Upper lobe of left lung (tissue), 6 donors: Measurements from ENCODE around the gene DNAH3. TPM values are rescaled to one million over a fixed set of nuclear protein-coding genes. Genes with fewer than 3 reads are reported as not detected.

ENCODE experiments used
- ATAC-seq, 2 donors: fragments of 200-7000 bp; cut with Tn5 transposase; one replicate each; pipeline ENCODE4 v1.9.1; 2022; ENCODE audit warnings: mild to moderate bottlenecking in 2 of 2, moderate library complexity in 2 of 2; ENCODE audit not compliant: low FRiP score in 2 of 2
- DNase-seq, 2 donors: peaks; one replicate each; pipeline ENCODE4 v3.0.0-alpha.2; 2019 to 2020
- H3K27ac ChIP-seq, 4 donors: fragments of 200-600 bp; sonication (generic); one replicate each; pipeline ENCODE4 v1.5.1; 2016 to 2019
- H3K27me3 ChIP-seq, 4 donors: fragments of 200-600 bp; sonication (generic); one replicate each; pipeline ENCODE4 v1.5.1; 2017 to 2019
- H3K36me3 ChIP-seq, 4 donors: fragments of 200-600 bp; sonication (generic); one replicate each; pipeline ENCODE4 v1.5.1; 2016 to 2019
- H3K4me1 ChIP-seq, 4 donors: fragments of 200-600 bp; sonication (generic); one replicate each; pipeline ENCODE4 v1.5.1; 2018 to 2019
- H3K4me3 ChIP-seq, 4 donors: fragments of 200-600 bp; sonication (generic); one replicate each; pipeline ENCODE4 v1.5.1; 2017 to 2019; ENCODE audit warnings: mild to moderate bottlenecking in 2 of 4, moderate library complexity in 1 of 4
- H3K9me3 ChIP-seq, 4 donors: fragments of 200-600 bp; sonication (generic); one replicate each; pipeline ENCODE4 v1.5.1; 2018 to 2019
- CTCF ChIP-seq, 6 experiments: fragments of 450-650 bp in 4 of 6; fragments of 200-600 bp in 2 of 6; sonication (generic) in 2 of 6; IDR thresholded peaks; one replicate each; pipeline ENCODE4 v1.5.1; 2016 to 2019; ENCODE audit warnings: antibody characterized with exemption in 6 of 6
- EP300 ChIP-seq, 4 donors: sonication (generic); formaldehyde crosslinking; IDR thresholded peaks; one replicate each; pipeline ENCODE4 v1.5.1; 2017; ENCODE audit warnings: antibody characterized with exemption in 4 of 4, control low read depth in 2 of 4
- POLR2A ChIP-seq, 4 donors: fragments of 450-650 bp; IDR thresholded peaks; one replicate each; pipeline ENCODE4 v1.5.1; 2016 to 2017; ENCODE audit warnings: antibody characterized with exemption in 4 of 4, mild to moderate bottlenecking in 2 of 4
- POLR2AphosphoS5 ChIP-seq, 2 donors: sonication (generic); formaldehyde crosslinking; IDR thresholded peaks; one replicate each; pipeline ENCODE4 v1.5.1; 2017; ENCODE audit warnings: antibody characterized with exemption in 2 of 2
- WGBS, 2 donors: methylation state at CpG; one replicate each; pipeline ENCODE4 v1.1.5; 2017 to 2018; 5-methylcytosine and 5-hydroxymethylcytosine counted together
- total RNA-seq, 6 donors: library from RNA; depleted of rRNA in 4 of 6; stranded (reverse); fragments of >200 nt in 4 of 6; gene quantifications; one replicate each; pipeline versions ENCODE4 v1.1.0 to v1.2.1, GENCODE V29; 2016 to 2021
- donor health status: DM: no; HTN: no; CAD: no; lungs with moderate emphysema.
- donor health status: DM: no; HTN: yes; CAD: no; lungs with severe emphysema.

The DNAH3 gene
- total RNA-seq, 6 donors from 2014 or later = 0.23 to 48.1 (median 4.8) TPM

GRCh38 chr16:20911361-20911760 lies 239.3 kb downstream of the DNAH3 start:
- no peaks in the 10 kb centered on the region for H3K27me3 ChIP-seq
- no peak for DNase-seq
- H3K4me3 ChIP-seq = no peak overlapping the region
- peak in 1 of 2 donors; percentile 44 for ATAC-seq
- peaks cover 26 to 54% (median 33%) of the 10 kb centered on the region in 4 donors for H3K4me1 ChIP-seq
- H3K36me3 ChIP-seq = peaks cover 0 to 6% (median 0%) of the 10 kb centered on the region in 4 donors
- peak overlapping the region; percentile 59 to 82 (median 74) for H3K27ac ChIP-seq
- H3K9me3 ChIP-seq = no peaks in the 10 kb centered on the region
- TF ChIP-seq POLR2AphosphoS5 (IDR thresholded peaks at IDR 0.05) (no peak), EP300 (IDR thresholded peaks at IDR 0.05) (no peak), CTCF (IDR thresholded peaks at IDR 0.05) (no peak), POLR2A (IDR thresholded peaks at IDR 0.05) (no peak)
- 33 to 36% methylated on average over 1 of the region's 1 CpG for WGBS, 2 donors

DNA sequence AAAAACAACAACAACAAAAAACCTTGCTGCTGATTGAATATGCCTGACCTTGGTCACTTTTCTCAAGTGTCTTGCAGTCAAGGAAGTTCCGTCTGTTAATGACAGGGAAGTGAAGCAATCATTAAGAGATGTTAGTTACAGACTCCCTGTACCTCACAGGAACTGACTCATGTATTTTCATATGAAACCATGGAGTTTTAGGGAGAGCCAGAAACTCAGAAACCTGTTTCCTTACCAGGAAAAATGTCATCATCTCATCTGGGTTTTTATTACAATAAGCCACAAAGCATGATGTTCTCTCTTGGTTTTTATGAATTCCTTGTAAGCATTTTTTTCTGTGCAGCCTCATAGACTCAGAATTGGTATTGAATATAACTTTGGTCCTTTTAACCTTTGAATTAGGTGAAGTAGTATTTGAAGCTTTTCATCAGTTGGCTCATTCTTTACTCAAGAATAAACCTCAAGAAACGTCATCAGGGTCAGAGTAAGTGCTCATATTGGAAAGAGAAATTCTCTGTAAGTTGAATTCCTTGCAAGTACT lies 239.8 kb downstream of the DNAH3 start:
- WGBS, 2 donors = 21 to 28% methylated on average over 2 of the region's 2 CpGs
- peak; percentile 86 for ATAC-seq
- no peak overlapping the region for H3K4me3 ChIP-seq
- peak overlapping the region; percentile 59 to 82 (median 74) for H3K27ac ChIP-seq
- DNase-seq = no peak
- no peaks in the 10 kb centered on the region for H3K9me3 ChIP-seq
- TF ChIP-seq POLR2A (IDR thresholded peaks at IDR 0.05) (peak in 1 of 4 donors; percentile 20), POLR2AphosphoS5 (IDR thresholded peaks at IDR 0.05) (peak in 1 of 2 donors; percentile 87), CTCF (IDR thresholded peaks at IDR 0.05) (no peak), EP300 (IDR thresholded peaks at IDR 0.05) (peak in 2 of 4 donors; percentile 53 to 56)
- peaks cover 0 to under 1% (median 0%) of the 10 kb centered on the region in 4 donors for H3K36me3 ChIP-seq
- no peaks in the 10 kb centered on the region for H3K27me3 ChIP-seq
- peaks cover 31 to 60% (median 39%) of the 10 kb centered on the region in 4 donors for H3K4me1 ChIP-seq

DNA sequence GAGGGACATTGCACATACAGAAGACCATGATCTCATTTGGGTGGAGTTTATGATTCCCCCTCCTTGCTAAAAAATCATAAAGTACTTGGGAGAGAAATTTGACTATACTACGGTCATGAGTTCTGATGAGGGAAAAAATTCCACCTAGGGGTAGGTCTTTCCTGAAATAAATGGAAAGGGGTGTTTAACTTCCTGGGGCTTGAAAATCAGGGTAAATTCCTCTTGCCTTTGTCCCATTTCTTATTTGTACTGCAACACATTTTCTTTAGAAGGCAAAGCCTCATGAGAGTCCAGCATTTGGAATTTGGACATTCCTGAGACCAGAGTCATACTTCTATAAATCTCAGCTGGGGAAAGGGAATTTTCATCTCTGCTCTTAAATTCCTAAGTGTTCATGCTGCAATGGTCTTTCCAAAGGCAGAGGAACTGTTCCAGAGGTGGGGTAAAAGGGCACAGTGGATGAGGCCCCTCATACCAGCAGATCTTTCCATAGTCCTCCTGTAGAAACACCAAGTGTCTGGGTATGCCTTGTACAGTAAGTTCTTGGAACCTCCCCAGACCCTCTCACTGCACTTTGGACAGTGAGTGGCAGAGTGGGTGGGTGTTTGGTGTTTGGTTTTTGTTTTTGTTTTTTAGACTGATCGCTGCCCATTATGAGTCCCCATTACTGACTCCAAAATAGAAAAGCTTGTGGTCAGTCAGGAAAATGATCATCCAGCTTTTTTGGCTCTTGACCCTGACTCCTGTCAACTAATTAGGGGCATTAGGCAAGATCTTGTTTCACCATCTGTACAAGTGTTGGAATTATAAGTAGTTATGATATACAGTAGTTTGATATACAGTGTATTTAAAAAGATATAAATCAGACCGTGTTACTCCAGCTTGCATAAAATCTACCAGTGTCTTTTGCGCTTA lies 244.0 kb downstream of the DNAH3 start:
- peak; percentile 27 to 60 for ATAC-seq
- H3K4me1 ChIP-seq = peaks cover 68 to 78% (median 74%) of the 10 kb centered on the region in 4 donors
- DNase-seq = no peak
- no peaks in the 10 kb centered on the region for H3K9me3 ChIP-seq
- no peaks in the 10 kb centered on the region for H3K36me3 ChIP-seq
- WGBS, 2 donors = 70 to 71% methylated on average over 4 of the region's 4 CpGs
- no peak overlapping the region for H3K4me3 ChIP-seq
- TF ChIP-seq POLR2A (IDR thresholded peaks at IDR 0.05) = no peak
- TF ChIP-seq POLR2AphosphoS5 (IDR thresholded peaks at IDR 0.05) = no peak
- TF ChIP-seq CTCF (IDR thresholded peaks at IDR 0.05) = no peak
- no peak for TF ChIP-seq EP300 (IDR thresholded peaks at IDR 0.05)
- H3K27ac ChIP-seq = peak overlapping the region; percentile 64 to 99 (median 95)
- no peaks in the 10 kb centered on the region for H3K27me3 ChIP-seq

DNA sequence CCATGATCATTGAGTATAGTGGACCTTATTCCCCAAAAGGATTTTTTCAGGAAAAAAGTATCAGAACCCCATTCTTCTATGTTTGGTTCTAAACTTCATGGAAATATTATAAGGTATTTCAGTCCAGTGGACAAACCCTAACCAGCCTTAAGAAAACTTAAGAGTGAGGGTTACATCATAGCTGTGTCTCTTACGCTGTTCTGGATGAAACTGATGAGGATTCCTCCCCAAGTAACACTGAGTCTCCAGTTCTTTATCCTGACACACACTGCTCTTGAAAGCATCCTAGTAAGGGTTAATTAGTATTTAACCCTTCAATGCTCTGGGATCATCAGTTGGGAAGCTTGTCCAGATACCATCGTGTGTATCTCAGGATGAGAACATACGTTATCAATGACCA lies 245.1 kb downstream of the DNAH3 start:
- Histone ChIP-seq H3K27ac (peak overlapping the region; percentile 64 to 99 (median 95)), H3K27me3 (no peaks in the 10 kb centered on the region), H3K4me1 (peaks cover 62 to 70% (median 68%) of the 10 kb centered on the region in 4 donors), H3K9me3 (no peaks in the 10 kb centered on the region), H3K36me3 (no peaks in the 10 kb centered on the region), H3K4me3 (no peak overlapping the region)
- no peak for DNase-seq
- WGBS, 2 donors = 59 to 70% methylated on average over 3 of the region's 3 CpGs
- no peak for ATAC-seq
- no peak for TF ChIP-seq POLR2A (IDR thresholded peaks at IDR 0.05)
- TF ChIP-seq EP300 (IDR thresholded peaks at IDR 0.05) = no peak
- TF ChIP-seq CTCF (IDR thresholded peaks at IDR 0.05) = no peak
- no peak for TF ChIP-seq POLR2AphosphoS5 (IDR thresholded peaks at IDR 0.05)
